GM12878 (cell line): ENCODE data around the gene MACROD2. TPM values are rescaled to one million over a fixed set of nuclear protein-coding genes. Genes with fewer than 3 reads are reported as not detected.

Experiments used
- ATAC-seq: fragments of 200-7000 bp; cut with Tn5 transposase; 3 replicates; pipeline ENCODE4 v1.9.1; 2020; ENCODE audit warnings: mild to moderate bottlenecking, moderate library complexity
- BruUV-seq: library from RNA; stranded (reverse); fragments of 400-500 nt; replicated peaks from 2 replicates; lab custom pipeline; 2021; lab: Mats Ljungman, UMichigan
- CTCF ChIA-PET: fragments of 300-600 bp; sonication (Branson Sonifier 250); formaldehyde crosslinking; extraction: SDS; loops from one replicate; lab custom pipeline; 2021; ENCODE audit warnings: inconsistent platforms; lab: Yijun Ruan, JAX
- POLR2A ChIA-PET: fragments of 350-600 bp; formaldehyde crosslinking; extraction: SDS; loops from one replicate; lab custom pipeline; 2021; ENCODE audit warnings: inconsistent platforms; lab: Charles Lee
- RAD21 ChIA-PET: fragments of 300-600 bp; sonication (Branson Sonifier 250); formaldehyde crosslinking; loops from one replicate; lab custom pipeline; 2023; ENCODE audit warnings: antibody characterized with exemption; ENCODE audit not compliant: unreplicated experiment; lab: Charles Lee
- SMC1A ChIA-PET: fragments of 300-600 bp; sonication (Branson Sonifier 250); formaldehyde crosslinking; loops from one replicate; lab custom pipeline; 2023; ENCODE audit not compliant: unreplicated experiment, uncharacterized antibody; lab: Charles Lee
- DNase-seq: peaks from one replicate; pipeline ENCODE4 v3.0.0-alpha.2; 2011; ENCODE audit warnings: low read depth, low spot score
- FAIRE-seq: peaks from 3 replicates; lab custom pipeline; 2011; peaks lifted over from hg19 to GRCh38; lab: Jason Lieb, UNC
- H2AFZ ChIP-seq: 2 replicates; pipeline ENCODE4 v1.6.0; 2011; ENCODE audit warnings: low read depth, low read length, control low read depth; ENCODE audit not compliant: control insufficient read depth
- H3K27ac ChIP-seq: 2 replicates; pipeline ENCODE4 v1.5.1; 2011; ENCODE audit warnings: control low read depth; ENCODE audit not compliant: control insufficient read depth, insufficient read depth
- H3K27me3 ChIP-seq, 2 experiments: replicated peaks in 1 of 2; 2 replicates each; pipeline versions ENCODE4 v1.6.0 to v1.6.1; 2011; ENCODE audit warnings: low read length in 1 of 2; ENCODE audit not compliant: control insufficient read depth in 2 of 2, insufficient read depth in 2 of 2
- H3K36me3 ChIP-seq, 2 experiments: 2 replicates each; pipeline ENCODE4 v1.5.1; 2011; ENCODE audit warnings: low read length in 1 of 2; ENCODE audit not compliant: control insufficient read depth in 2 of 2, insufficient read depth in 2 of 2
- H3K4me1 ChIP-seq: 2 replicates; pipeline ENCODE4 v1.6.1; 2011; ENCODE audit warnings: mild to moderate bottlenecking, low read length, moderate library complexity, mixed read lengths; ENCODE audit not compliant: control insufficient read depth, insufficient read depth
- H3K4me2 ChIP-seq: 2 replicates; pipeline ENCODE4 v1.6.0; 2011; ENCODE audit warnings: control low read depth; ENCODE audit not compliant: control insufficient read depth, insufficient read depth
- H3K4me3 ChIP-seq: fragments of 200-600 bp; sonication (generic); 2 replicates; pipeline ENCODE4 v1.5.1; 2016
- H3K79me2 ChIP-seq: 2 replicates; pipeline ENCODE4 v1.6.0; 2011; ENCODE audit warnings: low read length; ENCODE audit not compliant: control insufficient read depth, insufficient read depth
- H3K9ac ChIP-seq: 2 replicates; pipeline ENCODE4 v1.8.0; 2011; ENCODE audit warnings: low read length, control low read depth, mixed read lengths; ENCODE audit not compliant: control insufficient read depth, insufficient read depth
- H3K9me3 ChIP-seq: replicated peaks from 3 replicates; pipeline ENCODE4 v1.5.1; 2011; ENCODE audit warnings: mild to moderate bottlenecking, low read length; ENCODE audit not compliant: control insufficient read depth, insufficient read depth
- H4K20me1 ChIP-seq: 2 replicates; pipeline ENCODE4 v1.6.0; 2011; ENCODE audit not compliant: control insufficient read depth, insufficient read depth
- BCL11A ChIP-seq: IDR thresholded peaks from 2 replicates; pipeline ENCODE4 v1.6.1; 2011; ENCODE audit warnings: low read depth, low read length
- BCL3 ChIP-seq: IDR thresholded peaks from 2 replicates; pipeline ENCODE4 v1.6.1; 2011; ENCODE audit warnings: borderline replicate concordance, low read depth, mild to moderate bottlenecking, moderate library complexity, low read length; ENCODE audit not compliant: insufficient read depth, poor library complexity, severe bottlenecking
- BMI1 ChIP-seq: fragments of 450-650 bp; IDR thresholded peaks from 2 replicates; pipeline ENCODE4 v1.6.1; 2016; ENCODE audit warnings: mild to moderate bottlenecking, moderate library complexity, borderline replicate concordance
- CBX3 ChIP-seq: fragments of 200-600 bp; sonication (generic); IDR thresholded peaks from 2 replicates; pipeline ENCODE4 v1.6.1; 2016; ENCODE audit warnings: low read depth, borderline replicate concordance
- CHD2 ChIP-seq: IDR thresholded peaks from 2 replicates; pipeline ENCODE4 v1.6.1; 2011; ENCODE audit warnings: low read depth, low read length, improper control_type of control experiment, borderline replicate concordance
- CREB1 ChIP-seq: IDR thresholded peaks from 2 replicates; pipeline ENCODE4 v1.6.1; 2012; ENCODE audit warnings: low read depth, mild to moderate bottlenecking, inconsistent platforms
- CREM ChIP-seq: IDR thresholded peaks from 2 replicates; pipeline ENCODE4 v1.6.1; 2014; ENCODE audit warnings: antibody characterized with exemption, low read depth
- JUNB ChIP-seq: IDR thresholded peaks from 2 replicates; pipeline ENCODE4 v1.6.1; 2016; ENCODE audit warnings: antibody characterized with exemption, mild to moderate bottlenecking
- MTA3 ChIP-seq: IDR thresholded peaks from 2 replicates; pipeline ENCODE4 v1.6.1; 2012; ENCODE audit warnings: low read length, inconsistent platforms, borderline replicate concordance
- POLR2AphosphoS5 ChIP-seq: IDR thresholded peaks from 2 replicates; pipeline ENCODE4 v1.6.1; 2011; ENCODE audit warnings: mild to moderate bottlenecking, low read length, inconsistent platforms
- POU2F2 ChIP-seq: IDR thresholded peaks from 3 replicates; pipeline ENCODE4 v1.6.1; 2011; ENCODE audit warnings: low read depth, mild to moderate bottlenecking, low read length, borderline replicate concordance
- SIN3A ChIP-seq: IDR thresholded peaks from 2 replicates; pipeline ENCODE4 v1.6.1; 2012; ENCODE audit warnings: low read depth, low read length, improper control_type of control experiment
- SMAD5 ChIP-seq: IDR thresholded peaks from 2 replicates; pipeline ENCODE4 v1.6.1; 2016; ENCODE audit warnings: antibody characterized with exemption, low read depth
- SMC3 ChIP-seq: IDR thresholded peaks from 2 replicates; pipeline ENCODE4 v1.6.1; 2011; ENCODE audit warnings: low read length, improper control_type of control experiment, borderline replicate concordance
- TCF7 ChIP-seq: IDR thresholded peaks from 2 replicates; pipeline ENCODE4 v1.6.1; 2014; ENCODE audit warnings: antibody characterized with exemption, borderline replicate concordance
- ZSCAN29 ChIP-seq: fragments of 450-650 bp; IDR thresholded peaks from 2 replicates; pipeline ENCODE4 v1.6.1; 2017; ENCODE audit warnings: mild to moderate bottlenecking, moderate library complexity
- WGBS: methylation state at CpG from one replicate; pipeline ENCODE4 v1.1.6; 2016; ENCODE audit warnings: low lambda C conversion rate; ENCODE audit not compliant: insufficient replicate concordance, insufficient coverage; ENCODE audit errors: missing lambda C conversion rate; 5-methylcytosine and 5-hydroxymethylcytosine counted together
- in situ Hi-C: fragments of 300-500 bp; cut with MboI; formaldehyde crosslinking; loops from 9 replicates; pipeline ENCODE4 v1.14.3; 2018; ENCODE audit warnings: mixed read lengths
- intact Hi-C: fragments of 100-400 bp; cut with micrococcal nuclease; formaldehyde crosslinking; loops from one replicate; pipeline ENCODE4 v1.14.2; 2022; ENCODE audit not compliant: unreplicated experiment
- polyA plus RNA-seq, 11 experiments: library from polyadenylated mRNA; depleted of rRNA in 4 of 11; unstranded in 6 of 11; stranded (reverse) in 5 of 11; fragments of >200 nt; fragmentation: Nextera tagmentation in 4 of 11; fragmentation: Illumina TruSeq in 1 of 11; extraction: Ambion mirVana in 4 of 11; extraction: Trizol in 1 of 11; gene quantifications; 1 replicate in 1 of 11; 2 replicates in 10 of 11; pipeline versions ENCODE4 v1.2.1 to v1.2.3, GENCODE V29; 2011 to 2016; ENCODE audit warnings: inconsistent platforms in 2 of 11, missing spikeins in 2 of 11, low read depth in 1 of 11
- total RNA-seq, 4 experiments: library from RNA; depleted of rRNA in 3 of 4; stranded (reverse); fragments of >200 nt in 3 of 4; fragmentation: Illumina TruSeq in 1 of 4; extraction: Trizol in 1 of 4; gene quantifications; 2 replicates each; pipeline versions ENCODE4 v1.2.1 to v1.2.3, GENCODE V29; 2013 to 2021
- TF ChIP-seq, protein P1 (sequence below): fragments of 450-650 bp; IDR thresholded peaks from 2 replicates; pipeline ENCODE4 v1.6.1; 2016; ENCODE audit warnings: mild to moderate bottlenecking

Gene MACROD2
- total and polyA plus RNA-seq, 10 of the 15 experiments (the other 5 are each of a cell fraction or from before 2014, with no cell fraction given), result 1.1 to 21.5 (median 2.2) TPM

DNA sequence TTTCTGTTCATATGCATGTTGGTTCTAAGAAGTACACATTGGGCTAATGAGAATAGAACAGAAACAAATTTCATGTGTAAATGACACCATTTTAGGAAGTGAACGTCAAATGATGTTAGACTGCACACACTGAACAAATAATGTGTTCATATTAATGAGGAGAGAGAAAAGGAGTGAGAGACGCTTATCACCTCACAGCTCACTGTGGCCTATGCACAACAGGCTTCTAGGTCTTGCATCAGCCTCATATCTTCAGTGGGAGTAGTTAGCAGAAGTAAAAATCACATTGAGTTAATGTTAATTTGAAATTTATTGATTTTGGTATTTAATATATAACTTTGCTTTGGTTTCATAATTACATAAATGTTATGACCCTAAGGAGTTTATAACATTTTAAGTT lies 454.9 kb downstream of the MACROD2 start:
- Histone ChIP-seq H3K4me1 (no peaks in the 10 kb centered on the region), H3K9me3 (no peaks in the 10 kb centered on the region), H4K20me1 (no peaks in the 10 kb centered on the region), H3K9ac (no peak overlapping the region), H3K27me3 (no peaks in the 10 kb centered on the region), H3K79me2 (no peaks in the 10 kb centered on the region), H3K36me3 (no peaks in the 10 kb centered on the region), H3K4me2 (no peak overlapping the region), H3K27ac (no peak overlapping the region), H3K4me3 (no peak overlapping the region), H2AFZ (no peak overlapping the region)
- WGBS, result 0% methylated on average over 2 of the region's 2 CpGs
- TF ChIP-seq ZSCAN29 (no peak), JUNB (no peak)
- in situ Hi-C loops, result no loop called here
- ATAC-seq, result no peak
- CTCF ChIA-PET, result no interaction called here
- SMC1A ChIA-PET, result no interaction called here
- intact Hi-C loops, result no loop called here
- RAD21 ChIA-PET, result no interaction called here
- no peak for FAIRE-seq
- BruUV-seq, result no TSS peak
- DNase-seq, result no peak
- POLR2A ChIA-PET, result no interaction called here

DNA sequence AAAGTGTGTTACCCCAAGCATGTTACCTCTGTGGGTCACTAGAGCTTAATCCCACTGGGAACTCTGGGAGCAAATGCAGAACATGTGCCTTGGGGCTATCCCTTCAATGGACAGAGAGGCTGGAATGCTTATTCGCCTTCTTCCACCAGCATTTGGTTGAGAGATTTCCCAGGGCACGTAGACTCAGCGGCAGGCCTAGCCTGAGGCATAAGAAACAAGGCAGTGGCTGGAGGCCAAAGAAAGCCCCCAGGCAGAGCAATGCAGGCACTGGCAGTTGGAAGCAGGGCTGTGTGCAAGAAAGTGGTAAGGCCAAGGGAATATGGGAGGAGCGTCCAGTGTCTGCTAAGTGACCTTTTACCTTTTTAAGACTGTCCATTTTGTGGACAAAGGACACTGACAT lies 456.1 kb downstream of the MACROD2 start:
- no peak overlapping the region for H3K4me3 ChIP-seq
- H4K20me1 ChIP-seq, result no peaks in the 10 kb centered on the region
- no peak overlapping the region for H2AFZ ChIP-seq
- CTCF ChIA-PET, result no interaction called here
- H3K79me2 ChIP-seq, result no peaks in the 10 kb centered on the region
- SMC1A ChIA-PET, result no interaction called here
- no peak overlapping the region for H3K27ac ChIP-seq
- no peaks in the 10 kb centered on the region for H3K9me3 ChIP-seq
- H3K27me3 ChIP-seq, result no peaks in the 10 kb centered on the region
- 35% methylated on average over 4 of the region's 4 CpGs for WGBS
- intact Hi-C loops (no loop called here), in situ Hi-C loops (no loop called here)
- RAD21 ChIA-PET, result no interaction called here
- no peak overlapping the region for H3K9ac ChIP-seq
- BruUV-seq, result no TSS peak
- ATAC-seq (no peak), DNase-seq (no peak), FAIRE-seq (no peak)
- POLR2A ChIA-PET, result no interaction called here
- H3K4me1 ChIP-seq, result no peaks in the 10 kb centered on the region
- no peak overlapping the region for H3K4me2 ChIP-seq
- no peaks in the 10 kb centered on the region for H3K36me3 ChIP-seq
- TF ChIP-seq SMC3 (no peak), POLR2AphosphoS5 (no peak), SMAD5 (no peak), CBX3 (no peak), BCL3 (no peak), MTA3 (no peak), CREB1 (no peak), SIN3A (no peak), TCF7 (no peak), BCL11A (no peak), CREM (no peak), BMI1 (no peak), POU2F2 (no peak), CHD2 (no peak)
- TF ChIP-seq, protein P1, sequence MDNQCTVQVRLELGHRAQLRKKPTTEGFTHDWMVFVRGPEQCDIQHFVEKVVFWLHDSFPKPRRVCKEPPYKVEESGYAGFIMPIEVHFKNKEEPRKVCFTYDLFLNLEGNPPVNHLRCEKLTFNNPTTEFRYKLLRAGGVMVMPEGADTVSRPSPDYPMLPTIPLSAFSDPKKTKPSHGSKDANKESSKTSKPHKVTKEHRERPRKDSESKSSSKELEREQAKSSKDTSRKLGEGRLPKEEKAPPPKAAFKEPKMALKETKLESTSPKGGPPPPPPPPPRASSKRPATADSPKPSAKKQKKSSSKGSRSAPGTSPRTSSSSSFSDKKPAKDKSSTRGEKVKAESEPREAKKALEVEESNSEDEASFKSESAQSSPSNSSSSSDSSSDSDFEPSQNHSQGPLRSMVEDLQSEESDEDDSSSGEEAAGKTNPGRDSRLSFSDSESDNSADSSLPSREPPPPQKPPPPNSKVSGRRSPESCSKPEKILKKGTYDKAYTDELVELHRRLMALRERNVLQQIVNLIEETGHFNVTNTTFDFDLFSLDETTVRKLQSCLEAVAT, result no peak
